ENCODE results near the gene HDAC11. TPM values are rescaled to one million over a fixed set of nuclear protein-coding genes. Genes with fewer than 3 reads are reported as not detected.

HDAC11 gene
- total and polyA plus RNA-seq, 9 of the 15 experiments (the other 6 are each of a cell fraction or from before 2014, with no cell fraction given) = 0.60 to 6.0 (median 4.5) TPM

GRCh38 chr3:13537909-13538296 lies 57.8 kb downstream of the HDAC11 start:
- H3K27me3 ChIP-seq (ENCODE audit: control insufficient read depth in 2 of 2, insufficient read depth in 2 of 2, low read length in 2 of 2) = peaks cover 35 to 68% of the 10 kb centered on the region in 2 experiments
- no peak overlapping the region for H3K9ac ChIP-seq (ENCODE audit: insufficient read depth in 1 of 2, low read depth in 2 of 2, low read length in 2 of 2)
- FAIRE-seq = peak; percentile 19
- H3K4me1 ChIP-seq (replicated peaks in 1 of 2; ENCODE audit: control insufficient read depth in 2 of 2, insufficient read depth in 2 of 2, low read length in 2 of 2) = no peaks in the 10 kb centered on the region; a peak in 2 of 5 replicates
- ChIA-PET CTCF (ENCODE audit: low intra/inter-chr PET ratio) (no interaction called here), POLR2A (no interaction called here)
- H3K79me2 ChIP-seq (ENCODE audit: control insufficient read depth, insufficient read depth, low read length) = no peaks in the 10 kb centered on the region
- no peak overlapping the region for H3K27ac ChIP-seq (ENCODE audit: extremely low read depth, low read depth, low read length)
- no TSS peak for BruUV-seq (replicated peaks)
- H3K9me3 ChIP-seq (replicated peaks; ENCODE audit: control insufficient read depth, insufficient read depth, low read depth, low read length) = no peaks in the 10 kb centered on the region
- intact Hi-C loops (cut with micrococcal nuclease) = loop anchor here (5.0 kb wide), 1 partner anchor 41 kb away; no protein-coding TSS in a partner anchor
- no peak overlapping the region for H3K4me2 ChIP-seq (ENCODE audit: insufficient read depth, low read length)
- WGBS (ENCODE audit: insufficient coverage, low coverage, missing lambda C conversion rate) = 5% methylated on average over 6 of the region's 6 CpGs
- no peak overlapping the region for H2AFZ ChIP-seq (ENCODE audit: low read depth, low read length)
- H3K36me3 ChIP-seq (ENCODE audit: control insufficient read depth, insufficient read depth, low read length) = no peaks in the 10 kb centered on the region
- ATAC-seq = no peak
- TF ChIP-seq JUND (IDR thresholded peaks at IDR 0.05; ENCODE audit: borderline replicate concordance, low read depth, low read length) (peak; percentile 25; the same call in 1 of the 2 replicates), JUND (tag; IDR thresholded peaks at IDR 0.05; ENCODE audit: borderline replicate concordance, low read depth, low read length) (no peak), TEAD4 (IDR thresholded peaks at IDR 0.05; ENCODE audit: low read length) (peak; percentile 57), TEAD4 (CRISPR knock-in tag; IDR thresholded peaks at IDR 0.05; ENCODE audit: borderline replicate concordance) (no peak; the same call in 1 of the 2 replicates), BHLHE40 (IDR thresholded peaks at IDR 0.05; ENCODE audit: low read length) (0 out of 2 replicates have a peak, but pooled peaks have one; percentile 27), TFAP4 (CRISPR knock-in tag; IDR thresholded peaks at IDR 0.05; ENCODE audit: borderline replicate concordance) (0 out of 2 replicates have a peak, but pooled peaks have one; percentile 24), SAP30 (IDR thresholded peaks at IDR 0.05; ENCODE audit: borderline replicate concordance, insufficient read depth, low read depth, low read length, poor library complexity, severe bottlenecking) (no peak), ZBTB7A (IDR thresholded peaks at IDR 0.05; ENCODE audit: borderline replicate concordance, control insufficient read depth, low read depth, low read length) (peak; percentile 44; the same call in 1 of the 2 replicates), NFYB (IDR thresholded peaks at IDR 0.05; ENCODE audit: extremely low read depth, insufficient read length) (peak; percentile 25), SAFB2 (IDR thresholded peaks at IDR 0.05; ENCODE audit: borderline replicate concordance, low read depth, low read length, severe bottlenecking) (no peak), KLF1 (tag; IDR thresholded peaks at IDR 0.05) (peak; percentile 91), ZHX1 (conservative IDR thresholded peaks at IDR 0.05; ENCODE audit: low read length) (no peak), TEAD1 (CRISPR knock-in tag; IDR thresholded peaks at IDR 0.05) (peak in 1 of 2 experiments; percentile 61; a peak in 1 of 4 replicates), DMBX1 (CRISPR knock-in tag; IDR thresholded peaks at IDR 0.05; ENCODE audit: borderline replicate concordance) (no peak), FOSL1 (tag; conservative IDR thresholded peaks at IDR 0.05) (peak; percentile 90)
- TF ChIP-seq, protein P1, sequence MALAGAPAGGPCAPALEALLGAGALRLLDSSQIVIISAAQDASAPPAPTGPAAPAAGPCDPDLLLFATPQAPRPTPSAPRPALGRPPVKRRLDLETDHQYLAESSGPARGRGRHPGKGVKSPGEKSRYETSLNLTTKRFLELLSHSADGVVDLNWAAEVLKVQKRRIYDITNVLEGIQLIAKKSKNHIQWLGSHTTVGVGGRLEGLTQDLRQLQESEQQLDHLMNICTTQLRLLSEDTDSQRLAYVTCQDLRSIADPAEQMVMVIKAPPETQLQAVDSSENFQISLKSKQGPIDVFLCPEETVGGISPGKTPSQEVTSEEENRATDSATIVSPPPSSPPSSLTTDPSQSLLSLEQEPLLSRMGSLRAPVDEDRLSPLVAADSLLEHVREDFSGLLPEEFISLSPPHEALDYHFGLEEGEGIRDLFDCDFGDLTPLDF (CRISPR knock-in tag; IDR thresholded peaks at IDR 0.05) = no peak
- H4K20me1 ChIP-seq (replicated peaks; ENCODE audit: control insufficient read depth, insufficient read depth, low read length) = 0 out of 2 replicates have a peak, but pooled peaks cover 10% of the 10 kb centered on the region
- no peak overlapping the region for H3K4me3 ChIP-seq
- in situ Hi-C loops (cut with MboI) = no loop called here
- no peaks in the 10 kb centered on the region for H3K9me1 ChIP-seq (ENCODE audit: control insufficient read depth, insufficient read depth, low read length)
- peak in 3 of 4 experiments; percentile 48 to 56 (median 53) for DNase-seq (ENCODE audit: extremely low read depth in 1 of 4, low spot score in 3 of 4)

Data from K562 (cell line).